GM11168 (cell line): Measurements from ENCODE around the gene TCP11X2.
"Not testable (repeated sequence)": the region's sequence is repeated elsewhere in the genome, so short reads cannot be mapped to it uniquely, and the experiment has no call there.

ENCODE experiments used
- in situ Hi-C: fragments of 300-500 bp; cut with MboI; formaldehyde crosslinking; loops from one replicate; pipeline ENCODE4 v1.12.0; 2022; ENCODE audit warnings: low sequenced_read_pairs; ENCODE audit not compliant: unreplicated experiment

Gene TCP11X2

GRCh38 chrX:102471762-102472220 lies at the start of gene TCP11X2:
TSS of gene TCP11X2 (minus strand) at chrX:102471812.
- in situ Hi-C loops = not testable (repeated sequence)

GRCh38 chrX:102517326-102517725 lies 45.7 kb upstream of the TCP11X2 start:
- in situ Hi-C loops = loop anchor here (25.0 kb wide), 1 partner anchor 305 kb away; the partner anchor contains the start of gene TCP11X1

- in situ Hi-C loops = loop anchor here (25.0 kb wide), 1 partner anchor 304 kb away; the partner anchor contains the start of gene TCP11X1
Observed at GRCh38 chrX:102515975-102516941, 44.6 kb upstream of the TCP11X2 start, which contains the start of gene TMSB15A. TSS of gene TMSB15A (minus strand) at chrX:102516739.

- in situ Hi-C loops = loop anchor here (25.0 kb wide), 1 partner anchor 302 kb away; the partner anchor contains the start of gene TCP11X1
Observed at GRCh38 chrX:102514536-102514935, 42.9 kb upstream of the TCP11X2 start.

- in situ Hi-C loops = no loop called here
Observed at GRCh38 chrX:102498732-102499131, 27.1 kb upstream of the TCP11X2 start.

- in situ Hi-C loops = no loop called here
Observed at GRCh38 chrX:102491766-102492165, 20.2 kb upstream of the TCP11X2 start.

- in situ Hi-C loops = not testable (repeated sequence)
Observed at GRCh38 chrX:102478765-102479164, 7.2 kb upstream of the TCP11X2 start.

- in situ Hi-C loops = not testable (repeated sequence)
Observed at GRCh38 chrX:102470215-102470614, 1.4 kb downstream of the TCP11X2 start.

GRCh38 chrX:102458615-102459014 lies 13.0 kb downstream of the TCP11X2 start:
- in situ Hi-C loops = not testable (repeated sequence)

GRCh38 chrX:102439908-102440307 lies 31.7 kb downstream of the TCP11X2 start, which contains the start of gene NXF2B:
TSS of gene NXF2B (minus strand) at chrX:102440008. CDS start at chrX:102380036, 59,972 bp downstream.
- in situ Hi-C loops = not testable (repeated sequence)

GRCh38 chrX:102414493-102414892 lies 57.1 kb downstream of the TCP11X2 start:
- in situ Hi-C loops = not testable (repeated sequence)
